HEK293 (cell line): ENCODE results near the gene CAPN6.

Experiments
- CTCF ChIA-PET: fragments of 350-600 bp; formaldehyde crosslinking; extraction: SDS; loops from one replicate; lab custom pipeline; 2021; ENCODE audit warnings: antibody characterized with exemption; lab: Yijun Ruan, JAX
- POLR2A ChIA-PET: fragments of 300-600 bp; formaldehyde crosslinking; extraction: SDS; loops from one replicate; lab custom pipeline; 2020; ENCODE audit warnings: antibody characterized with exemption, inconsistent platforms; lab: Yijun Ruan, JAX
- H3K27ac ChIP-seq: fragments of 200-500 bp; sonication (Bioruptor generic); 2 replicates; pipeline ENCODE4 v1.5.1; 2014; ENCODE audit warnings: low read depth, low read length, control low read depth, inconsistent platforms; ENCODE audit errors: extremely low read depth
- H3K36me3 ChIP-seq, 2 experiments: fragments of 200-500 bp in 1 of 2; sonication (Bioruptor generic) in 1 of 2; 1 replicate in 1 of 2; 2 replicates in 1 of 2; pipeline ENCODE4 v1.5.1; 2014 to 2017; ENCODE audit warnings: inconsistent platforms in 2 of 2, low read length in 2 of 2; ENCODE audit not compliant: control insufficient read depth in 2 of 2, insufficient read depth in 1 of 2
- H3K4me1 ChIP-seq: fragments of 200-500 bp; sonication (Bioruptor generic); 2 replicates; pipeline ENCODE4 v1.5.1; 2014; ENCODE audit warnings: mild to moderate bottlenecking, low read length, inconsistent platforms; ENCODE audit not compliant: control insufficient read depth, insufficient read depth
- H3K4me3 ChIP-seq: 2 replicates; pipeline ENCODE4 v1.5.1; 2011; ENCODE audit warnings: low read depth, mild to moderate bottlenecking, control low read depth, low read length, moderate library complexity
- H3K9me3 ChIP-seq: fragments of 200-500 bp; sonication (Bioruptor generic); 2 replicates; pipeline ENCODE4 v1.5.1; 2014; ENCODE audit warnings: low read depth, low read length, inconsistent platforms; ENCODE audit not compliant: control insufficient read depth, insufficient read depth
- FEZF1 ChIP-seq: fragments of 450-650 bp; formaldehyde crosslinking; IDR thresholded peaks from 2 replicates; pipeline ENCODE4 v1.5.1; 2016; ENCODE audit warnings: missing biosample characterization, missing genetic modification characterization
- PRDM10 ChIP-seq: fragments of 450-650 bp; formaldehyde crosslinking; IDR thresholded peaks from 2 replicates; pipeline ENCODE4 v1.5.1; 2016; ENCODE audit warnings: missing biosample characterization, missing genetic modification characterization
- SETDB1 ChIP-seq: IDR thresholded peaks from one replicate; pipeline ENCODE4 v1.6.1; 2017; ENCODE audit warnings: mild to moderate bottlenecking, low read length, moderate library complexity, mixed read lengths; ENCODE audit not compliant: insufficient read length
- ZBTB7A ChIP-seq: fragments of 450-650 bp; formaldehyde crosslinking; IDR thresholded peaks from 2 replicates; pipeline ENCODE4 v1.5.1; 2016; ENCODE audit warnings: low read depth, missing biosample characterization, missing genetic modification characterization
- ZNF146 ChIP-seq: fragments of 450-650 bp; formaldehyde crosslinking; IDR thresholded peaks from 2 replicates; pipeline ENCODE4 v1.5.1; 2016; ENCODE audit warnings: missing biosample characterization, missing genetic modification characterization
- ZNF302 ChIP-seq: fragments of 450-650 bp; formaldehyde crosslinking; IDR thresholded peaks from 2 replicates; pipeline ENCODE4 v1.5.1; 2016; ENCODE audit warnings: missing biosample characterization, missing genetic modification characterization, low read depth
- ZNF366 ChIP-seq: fragments of 450-650 bp; formaldehyde crosslinking; conservative IDR thresholded peaks from 2 replicates; pipeline ENCODE4 v1.5.1; 2016; ENCODE audit warnings: missing biosample characterization, missing genetic modification characterization
- ZNF626 ChIP-seq: fragments of 450-650 bp; sonication (Bioruptor Pico); formaldehyde crosslinking; IDR thresholded peaks from 2 replicates; pipeline ENCODE4 v1.5.1; 2018; ENCODE audit warnings: missing biosample characterization, missing genetic modification characterization, inconsistent platforms
- ZNF654 ChIP-seq: fragments of 450-650 bp; formaldehyde crosslinking; IDR thresholded peaks from 2 replicates; pipeline ENCODE4 v1.5.1; 2016; ENCODE audit warnings: low read depth, missing biosample characterization, missing genetic modification characterization
- ZNF670 ChIP-seq: fragments of 450-650 bp; formaldehyde crosslinking; IDR thresholded peaks from 2 replicates; pipeline ENCODE4 v1.5.1; 2016; ENCODE audit warnings: missing biosample characterization, missing genetic modification characterization, low read depth
- TF ChIP-seq, protein P1 (sequence below): fragments of 450-650 bp; formaldehyde crosslinking; IDR thresholded peaks from 2 replicates; pipeline ENCODE4 v1.5.1; 2016; ENCODE audit warnings: missing biosample characterization, missing genetic modification characterization
- TF ChIP-seq, protein P2 (sequence below): fragments of 450-650 bp; formaldehyde crosslinking; IDR thresholded peaks from 2 replicates; pipeline ENCODE4 v1.5.1; 2017; ENCODE audit warnings: missing biosample characterization, missing genetic modification characterization

The CAPN6 gene

DNA sequence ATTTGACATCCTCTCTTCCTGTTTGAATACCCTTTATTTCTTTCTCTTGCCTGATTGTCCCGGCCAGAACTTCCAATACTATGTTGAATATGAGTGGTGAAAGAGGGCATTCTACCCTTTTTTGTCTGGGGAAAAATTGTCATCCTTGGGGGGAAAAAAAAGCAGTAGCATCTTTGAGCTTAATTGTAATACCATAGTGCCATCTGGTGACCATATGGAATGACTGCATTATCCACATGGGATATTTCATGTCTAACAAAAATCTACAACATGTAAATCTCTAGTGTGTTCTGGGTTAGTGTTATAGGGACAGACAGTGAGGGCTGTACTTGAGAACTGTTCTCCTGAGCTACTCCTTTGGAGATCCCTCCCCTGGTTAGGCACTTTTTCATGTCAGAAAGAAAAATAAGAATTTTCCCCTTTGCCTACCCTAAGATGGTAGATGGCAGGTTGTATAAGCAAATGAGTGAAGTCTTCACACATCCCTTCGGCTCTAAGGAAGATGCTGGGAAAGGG is 26.0 kb downstream of the CAPN6 start:
- no peak overlapping the region for H3K4me3 ChIP-seq
- no peak overlapping the region for H3K27ac ChIP-seq
- ChIA-PET CTCF (interaction anchor here (0.6 to 3.2 kb wide), 19 partner anchors 9 to 798 kb away, joined by 3 to 41 read pairs (median 4); no protein-coding TSS in a partner anchor), POLR2A (no interaction called here)
- no peaks in the 10 kb centered on the region for H3K36me3 ChIP-seq
- no peaks in the 10 kb centered on the region for H3K9me3 ChIP-seq
- no peaks in the 10 kb centered on the region for H3K4me1 ChIP-seq
- TF ChIP-seq SETDB1 (no peak), ZNF654 (tag by site-specific recombination) (peak; percentile 95)
- TF ChIP-seq, protein P1, sequence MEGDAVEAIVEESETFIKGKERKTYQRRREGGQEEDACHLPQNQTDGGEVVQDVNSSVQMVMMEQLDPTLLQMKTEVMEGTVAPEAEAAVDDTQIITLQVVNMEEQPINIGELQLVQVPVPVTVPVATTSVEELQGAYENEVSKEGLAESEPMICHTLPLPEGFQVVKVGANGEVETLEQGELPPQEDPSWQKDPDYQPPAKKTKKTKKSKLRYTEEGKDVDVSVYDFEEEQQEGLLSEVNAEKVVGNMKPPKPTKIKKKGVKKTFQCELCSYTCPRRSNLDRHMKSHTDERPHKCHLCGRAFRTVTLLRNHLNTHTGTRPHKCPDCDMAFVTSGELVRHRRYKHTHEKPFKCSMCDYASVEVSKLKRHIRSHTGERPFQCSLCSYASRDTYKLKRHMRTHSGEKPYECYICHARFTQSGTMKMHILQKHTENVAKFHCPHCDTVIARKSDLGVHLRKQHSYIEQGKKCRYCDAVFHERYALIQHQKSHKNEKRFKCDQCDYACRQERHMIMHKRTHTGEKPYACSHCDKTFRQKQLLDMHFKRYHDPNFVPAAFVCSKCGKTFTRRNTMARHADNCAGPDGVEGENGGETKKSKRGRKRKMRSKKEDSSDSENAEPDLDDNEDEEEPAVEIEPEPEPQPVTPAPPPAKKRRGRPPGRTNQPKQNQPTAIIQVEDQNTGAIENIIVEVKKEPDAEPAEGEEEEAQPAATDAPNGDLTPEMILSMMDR (tag by site-specific recombination), result peak; percentile 44; the same call in 1 of the 2 replicates
- TF ChIP-seq, all 188 proteins: peak for 2

DNA sequence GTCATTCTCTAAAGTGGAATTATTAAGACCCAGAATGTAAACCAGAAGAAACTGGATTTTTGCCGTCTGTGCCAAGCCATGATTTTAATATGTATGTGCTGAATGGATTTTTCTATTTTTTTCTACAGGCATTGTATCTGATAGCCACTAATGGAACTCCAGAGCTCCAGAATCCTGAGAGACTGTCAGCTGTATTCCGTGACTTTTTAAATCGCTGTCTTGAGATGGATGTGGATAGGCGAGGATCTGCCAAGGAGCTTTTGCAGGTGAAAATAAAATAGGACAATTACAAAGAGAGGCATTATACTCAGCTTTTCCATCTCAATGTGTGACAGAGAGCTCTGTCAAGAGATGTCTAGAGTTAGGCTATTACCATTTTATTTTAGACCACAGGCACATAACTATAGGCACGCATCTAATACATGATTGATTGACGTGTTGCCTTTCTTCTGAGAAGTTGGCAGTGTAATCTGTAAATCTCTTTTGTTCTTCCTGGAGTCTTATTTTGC is 53.9 kb downstream of the CAPN6 start:
- ChIA-PET CTCF (no interaction called here), POLR2A (no interaction called here)
- TF ChIP-seq ZNF366 (tag by site-specific recombination) (no peak), PRDM10 (no peak), ZBTB7A (no peak), ZNF146 (tag by site-specific recombination) (no peak)
- TF ChIP-seq, protein P2, sequence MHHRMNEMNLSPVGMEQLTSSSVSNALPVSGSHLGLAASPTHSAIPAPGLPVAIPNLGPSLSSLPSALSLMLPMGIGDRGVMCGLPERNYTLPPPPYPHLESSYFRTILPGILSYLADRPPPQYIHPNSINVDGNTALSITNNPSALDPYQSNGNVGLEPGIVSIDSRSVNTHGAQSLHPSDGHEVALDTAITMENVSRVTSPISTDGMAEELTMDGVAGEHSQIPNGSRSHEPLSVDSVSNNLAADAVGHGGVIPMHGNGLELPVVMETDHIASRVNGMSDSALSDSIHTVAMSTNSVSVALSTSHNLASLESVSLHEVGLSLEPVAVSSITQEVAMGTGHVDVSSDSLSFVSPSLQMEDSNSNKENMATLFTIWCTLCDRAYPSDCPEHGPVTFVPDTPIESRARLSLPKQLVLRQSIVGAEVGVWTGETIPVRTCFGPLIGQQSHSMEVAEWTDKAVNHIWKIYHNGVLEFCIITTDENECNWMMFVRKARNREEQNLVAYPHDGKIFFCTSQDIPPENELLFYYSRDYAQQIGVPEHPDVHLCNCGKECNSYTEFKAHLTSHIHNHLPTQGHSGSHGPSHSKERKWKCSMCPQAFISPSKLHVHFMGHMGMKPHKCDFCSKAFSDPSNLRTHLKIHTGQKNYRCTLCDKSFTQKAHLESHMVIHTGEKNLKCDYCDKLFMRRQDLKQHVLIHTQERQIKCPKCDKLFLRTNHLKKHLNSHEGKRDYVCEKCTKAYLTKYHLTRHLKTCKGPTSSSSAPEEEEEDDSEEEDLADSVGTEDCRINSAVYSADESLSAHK, result no peak
- H3K4me1 ChIP-seq, result no peaks in the 10 kb centered on the region
- no peaks in the 10 kb centered on the region for H3K36me3 ChIP-seq
- H3K4me3 ChIP-seq, result no peak overlapping the region
- no peak overlapping the region for H3K27ac ChIP-seq
- H3K9me3 ChIP-seq, result no peaks in the 10 kb centered on the region

DNA sequence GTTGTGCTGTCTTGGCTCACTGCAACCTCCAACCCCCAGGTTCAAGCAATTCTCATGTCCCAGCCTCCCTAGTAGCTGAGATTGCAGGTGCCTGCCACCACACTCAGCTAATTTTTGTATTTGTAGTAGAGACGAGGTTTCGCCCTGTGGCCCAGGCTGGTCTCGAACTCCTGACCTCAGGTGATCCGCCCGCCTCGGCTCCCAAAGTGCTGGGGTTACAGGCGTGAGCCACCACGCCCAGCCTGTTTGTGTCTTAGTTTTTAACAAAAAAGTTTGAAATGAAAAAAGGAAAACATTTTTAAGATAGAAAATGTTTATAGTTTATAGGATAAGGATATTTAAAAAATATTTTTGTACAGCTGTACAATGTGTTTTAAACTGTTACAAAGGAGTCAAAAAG is 62.4 kb downstream of the CAPN6 start:
- ChIA-PET CTCF (no interaction called here), POLR2A (no interaction called here)
- Histone ChIP-seq H3K4me3 (no peak overlapping the region), H3K9me3 (no peaks in the 10 kb centered on the region), H3K4me1 (no peaks in the 10 kb centered on the region), H3K27ac (no peak overlapping the region)
- TF ChIP-seq ZNF626 (tag by site-specific recombination) (no peak), ZNF670 (tag by site-specific recombination) (no peak), ZNF146 (tag by site-specific recombination) (no peak), ZNF302 (tag by site-specific recombination) (no peak), FEZF1 (tag by site-specific recombination) (no peak)
- TF ChIP-seq, all 188 proteins: peak for 0
- no peaks in the 10 kb centered on the region for H3K36me3 ChIP-seq
